HG02759 (cell line): ENCODE results near the gene RCVRN.

Experiments used
- ATAC-seq: cut with Tn5 transposase; IDR thresholded peaks from one replicate; pipeline ENCODE4 v1.9.1; 2021; ENCODE audit warnings: mild to moderate bottlenecking, moderate library complexity; ENCODE audit not compliant: unreplicated experiment

Gene RCVRN

GRCh38 chr17:9905078-9905415, at the start of gene RCVRN:
TSS of gene RCVRN (minus strand) at chr17:9905271. CDS start at chr17:9905180, 91 bp downstream.
- ATAC-seq: no peak

DNA sequence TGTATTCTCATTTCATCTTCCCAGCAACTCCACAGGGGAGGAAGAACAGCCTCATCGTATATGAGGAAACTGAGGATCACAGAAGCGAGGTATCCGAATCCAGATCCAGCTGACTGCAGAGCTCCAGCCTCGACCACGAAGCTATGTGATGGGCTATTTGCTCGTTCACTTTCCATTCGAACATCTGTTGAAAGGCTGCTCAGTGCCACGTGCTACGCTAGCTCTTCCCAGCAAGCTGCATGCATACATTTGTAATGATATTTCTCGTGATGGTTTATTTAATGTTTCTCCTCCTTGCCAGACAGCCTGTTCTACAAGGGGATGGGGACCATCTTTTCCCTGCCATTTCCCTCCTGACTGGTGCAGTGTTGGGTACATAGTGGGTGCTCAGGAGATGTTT, 48.4 kb upstream of the RCVRN start:
- ATAC-seq: no peak

- ATAC-seq: no peak
These were observed 46.7 kb upstream of the RCVRN start for GRCh38 chr17:9951803-9952202.

GRCh38 chr17:9948928-9949327, 43.9 kb upstream of the RCVRN start:
- ATAC-seq: no peak

GRCh38 chr17:9944704-9945103, 39.6 kb upstream of the RCVRN start:
- ATAC-seq: no peak

GRCh38 chr17:9943343-9943742, 38.3 kb upstream of the RCVRN start:
- ATAC-seq: no peak

GRCh38 chr17:9942885-9943284, 37.8 kb upstream of the RCVRN start:
- no peak for ATAC-seq

DNA sequence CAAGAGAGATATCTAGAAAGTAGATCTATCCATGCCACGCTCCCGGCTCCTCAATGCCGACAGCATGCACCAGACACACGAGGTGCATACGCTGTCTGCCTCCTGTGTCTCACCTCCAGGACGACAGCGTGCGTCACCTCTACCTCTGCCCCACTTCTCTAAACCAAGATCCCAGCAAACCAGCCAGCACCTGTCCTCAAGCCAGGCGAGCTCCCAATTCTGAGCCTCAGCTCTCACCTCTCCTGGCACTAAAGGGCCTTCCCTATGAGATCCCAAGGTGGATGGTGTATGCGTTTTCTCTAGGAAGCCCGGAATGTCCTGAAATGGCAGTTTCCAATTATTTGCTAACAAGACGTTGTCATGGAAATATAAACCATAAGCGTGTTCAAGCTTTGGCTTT, 36.2 kb upstream of the RCVRN start:
- no peak for ATAC-seq

GRCh38 chr17:9940841-9941240, 35.8 kb upstream of the RCVRN start:
- no peak for ATAC-seq

GRCh38 chr17:9938764-9939163, 33.7 kb upstream of the RCVRN start:
- no peak for ATAC-seq

- ATAC-seq: no peak
These were observed 32.8 kb upstream of the RCVRN start for GRCh38 chr17:9937901-9938300.

- no peak for ATAC-seq
These were observed 32.2 kb upstream of the RCVRN start for GRCh38 chr17:9937241-9937761.

GRCh38 chr17:9936095-9936494, 31.0 kb upstream of the RCVRN start:
- ATAC-seq: no peak

- ATAC-seq: no peak
These were observed 30.3 kb upstream of the RCVRN start for GRCh38 chr17:9935408-9935807.

- no peak for ATAC-seq
These were observed 29.3 kb upstream of the RCVRN start for GRCh38 chr17:9934331-9934730.

DNA sequence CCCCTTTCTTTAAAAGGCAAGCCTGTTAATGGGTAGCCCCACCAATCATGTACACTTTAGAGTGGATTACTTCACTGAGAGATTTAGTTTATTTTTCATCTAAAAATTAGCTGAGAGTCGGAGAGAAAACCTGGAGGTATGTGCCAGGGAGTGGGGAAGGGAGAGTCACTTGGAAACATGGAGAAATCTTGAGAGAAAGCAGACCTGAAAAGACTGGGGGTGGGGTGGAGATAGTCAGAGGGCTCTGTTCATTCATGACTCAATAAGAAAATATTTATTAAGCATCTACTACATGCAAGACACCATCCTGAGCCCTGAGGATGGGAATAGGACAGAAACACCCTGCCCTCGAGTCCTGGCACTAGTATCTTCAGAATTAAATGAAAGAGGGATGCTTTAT, 27.4 kb upstream of the RCVRN start:
- no peak for ATAC-seq

DNA sequence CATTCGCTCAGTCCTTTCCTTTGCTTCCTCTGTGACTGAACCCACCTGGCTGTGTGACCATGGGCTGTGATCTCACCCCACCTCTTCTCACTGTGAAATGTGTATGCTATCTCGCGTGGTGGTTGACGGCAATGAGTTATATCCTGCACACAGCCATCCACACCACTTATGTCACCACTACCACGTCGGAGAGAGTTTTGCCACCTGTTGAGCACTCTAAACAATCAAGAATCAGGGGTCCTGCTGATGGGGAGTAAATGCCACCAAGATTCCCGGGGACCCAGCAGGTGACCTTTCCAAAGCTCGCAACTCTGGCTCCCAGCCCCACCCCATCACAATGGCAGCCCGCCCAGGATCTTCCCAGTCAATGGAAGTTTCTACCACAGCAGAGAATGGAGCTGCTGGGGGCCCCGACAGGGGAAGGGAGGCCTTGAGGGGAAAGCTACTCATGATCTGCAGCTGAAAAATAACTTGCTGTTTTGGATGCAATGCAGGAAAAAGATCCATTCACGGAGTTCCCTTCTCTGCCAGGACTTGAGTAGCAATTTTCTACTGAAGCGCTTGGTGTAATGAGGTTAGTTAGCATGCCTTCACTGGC, 26.2 kb upstream of the RCVRN start:
- no peak for ATAC-seq

- ATAC-seq: no peak
These were observed 24.8 kb upstream of the RCVRN start for GRCh38 chr17:9929871-9930270.

GRCh38 chr17:9928601-9929333, 23.7 kb upstream of the RCVRN start:
- no peak for ATAC-seq

DNA sequence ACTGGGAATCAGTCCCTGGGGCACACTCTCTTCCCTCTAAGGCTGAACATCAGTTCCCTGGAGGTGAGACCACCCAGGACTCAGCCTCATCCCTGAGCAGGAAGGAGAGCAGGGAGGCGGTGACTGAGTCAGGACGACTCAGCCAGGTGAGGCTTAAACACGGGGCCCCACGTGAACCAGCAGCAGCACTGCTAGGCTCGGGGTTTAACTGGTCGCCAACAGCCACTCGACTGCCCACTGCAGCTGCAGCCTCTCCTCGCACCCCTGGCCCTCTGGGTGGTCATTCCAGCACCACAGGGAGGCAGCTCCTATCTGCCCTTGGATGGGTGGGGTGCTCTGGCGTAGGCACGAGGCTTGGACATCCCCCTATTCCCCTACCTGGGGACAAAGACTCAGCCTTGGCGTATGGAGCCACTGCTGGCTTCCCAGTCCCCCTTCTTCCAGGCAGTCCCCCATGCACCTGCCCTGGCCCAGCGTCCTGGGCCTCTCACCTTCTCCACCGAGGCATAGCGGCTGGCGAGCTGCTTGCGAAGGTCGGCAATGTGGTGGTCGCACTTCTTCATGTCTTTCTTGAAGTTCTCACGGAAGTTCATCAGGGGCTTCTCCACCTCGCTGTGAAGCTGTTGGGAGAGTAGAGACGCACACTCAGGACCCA, 21.2 kb upstream of the RCVRN start:
- ATAC-seq: no peak

DNA sequence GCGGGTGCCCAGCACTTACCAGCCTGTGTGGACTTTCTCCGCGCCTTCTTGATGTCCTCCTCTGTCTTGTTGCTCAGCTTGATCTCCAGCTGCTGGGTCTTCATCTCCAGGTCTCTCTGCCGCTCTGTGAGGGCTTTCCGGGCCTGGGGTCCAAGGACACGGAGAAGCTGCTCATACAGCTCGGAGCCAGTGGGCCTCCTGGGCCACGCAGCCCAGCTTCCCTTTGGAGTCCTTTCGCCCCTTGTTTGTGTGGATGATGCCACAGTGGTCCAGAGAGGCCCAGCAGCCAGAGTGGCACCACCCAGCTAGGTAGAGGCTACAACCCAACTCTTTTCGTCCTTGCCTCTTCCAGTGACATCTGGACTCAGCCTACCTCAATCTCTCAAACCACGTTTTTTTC, 20.4 kb upstream of the RCVRN start:
- no peak for ATAC-seq

DNA sequence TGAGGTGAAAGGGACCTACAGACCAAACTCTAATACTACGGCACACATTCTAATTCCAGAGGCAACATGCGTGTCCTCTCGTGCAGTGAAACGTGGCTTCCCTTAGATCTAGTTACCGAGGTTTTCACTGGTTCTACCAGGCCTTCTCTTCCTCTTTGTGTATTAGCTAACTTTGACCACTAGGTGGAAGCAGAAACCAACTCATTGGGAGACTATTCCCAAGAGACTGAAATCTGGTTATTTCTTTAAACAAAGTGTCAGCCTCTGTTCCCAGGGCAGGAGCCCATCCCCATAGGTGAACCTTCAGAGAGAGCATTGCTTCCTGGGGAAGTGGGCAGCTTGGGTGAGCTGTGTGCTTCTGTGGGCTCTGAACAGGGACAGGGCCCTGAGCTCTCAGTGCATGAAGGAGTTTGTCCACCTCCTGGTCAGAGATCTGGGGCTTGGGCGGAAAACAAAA, 19.7 kb upstream of the RCVRN start:
- ATAC-seq: no peak
